ENCODE data around the gene PEPD. TPM values are rescaled to one million over a fixed set of nuclear protein-coding genes. Genes with fewer than 3 reads are reported as not detected.

Gene PEPD
- total RNA-seq, 4 donors from 2014 or later = 116 to 1,166 (median 748) TPM

- H3K4me3 ChIP-seq = no peak overlapping the region
- TF ChIP-seq, protein P1, sequence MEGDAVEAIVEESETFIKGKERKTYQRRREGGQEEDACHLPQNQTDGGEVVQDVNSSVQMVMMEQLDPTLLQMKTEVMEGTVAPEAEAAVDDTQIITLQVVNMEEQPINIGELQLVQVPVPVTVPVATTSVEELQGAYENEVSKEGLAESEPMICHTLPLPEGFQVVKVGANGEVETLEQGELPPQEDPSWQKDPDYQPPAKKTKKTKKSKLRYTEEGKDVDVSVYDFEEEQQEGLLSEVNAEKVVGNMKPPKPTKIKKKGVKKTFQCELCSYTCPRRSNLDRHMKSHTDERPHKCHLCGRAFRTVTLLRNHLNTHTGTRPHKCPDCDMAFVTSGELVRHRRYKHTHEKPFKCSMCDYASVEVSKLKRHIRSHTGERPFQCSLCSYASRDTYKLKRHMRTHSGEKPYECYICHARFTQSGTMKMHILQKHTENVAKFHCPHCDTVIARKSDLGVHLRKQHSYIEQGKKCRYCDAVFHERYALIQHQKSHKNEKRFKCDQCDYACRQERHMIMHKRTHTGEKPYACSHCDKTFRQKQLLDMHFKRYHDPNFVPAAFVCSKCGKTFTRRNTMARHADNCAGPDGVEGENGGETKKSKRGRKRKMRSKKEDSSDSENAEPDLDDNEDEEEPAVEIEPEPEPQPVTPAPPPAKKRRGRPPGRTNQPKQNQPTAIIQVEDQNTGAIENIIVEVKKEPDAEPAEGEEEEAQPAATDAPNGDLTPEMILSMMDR (IDR thresholded peaks at IDR 0.05) = no peak
- TF ChIP-seq POLR2A (IDR thresholded peaks at IDR 0.05) = no peak
- H3K4me1 ChIP-seq = no peaks in the 10 kb centered on the region
- H3K27ac ChIP-seq = no peak overlapping the region
- H3K27me3 ChIP-seq = no peaks in the 10 kb centered on the region
- H3K9me3 ChIP-seq = no peaks in the 10 kb centered on the region
- no peak for DNase-seq
- H3K36me3 ChIP-seq = no peaks in the 10 kb centered on the region
Observed at GRCh38 chr19:33529094-33529676, 7.6 kb upstream of the PEPD start.

- H3K4me1 ChIP-seq = no peaks in the 10 kb centered on the region
- H3K27ac ChIP-seq = no peak overlapping the region
- no peak for TF ChIP-seq POLR2A (IDR thresholded peaks at IDR 0.05)
- TF ChIP-seq, protein P1 (IDR thresholded peaks at IDR 0.05) = no peak
- H3K4me3 ChIP-seq = no peak overlapping the region
- H3K36me3 ChIP-seq = no peaks in the 10 kb centered on the region
- DNase-seq = no peak
- H3K9me3 ChIP-seq = no peaks in the 10 kb centered on the region
- no peaks in the 10 kb centered on the region for H3K27me3 ChIP-seq
Observed at GRCh38 chr19:33528404-33528803, 6.8 kb upstream of the PEPD start.

DNA sequence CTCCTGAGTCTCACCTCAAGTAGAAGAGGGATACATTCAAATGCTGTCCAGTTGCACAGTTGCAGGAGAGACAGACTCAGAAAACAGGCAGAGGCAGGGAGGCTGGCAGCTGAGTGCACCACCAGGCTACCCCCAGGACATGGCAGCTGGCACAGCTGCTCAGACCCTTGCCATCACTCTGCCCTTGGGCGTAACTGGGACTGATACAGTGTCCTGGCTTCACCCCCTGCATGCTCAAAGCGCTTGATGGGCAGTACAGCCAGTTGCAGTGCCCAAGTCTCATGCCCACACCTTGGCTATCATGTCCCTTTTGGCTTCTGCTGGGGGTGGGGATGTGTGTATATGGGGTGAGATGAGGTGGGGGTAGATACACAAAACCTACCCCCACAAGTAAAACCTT is 5.5 kb upstream of the PEPD start:
- no peak for DNase-seq
- H3K4me1 ChIP-seq = peaks cover 0 to 5% (median 4%) of the 10 kb centered on the region in 4 donors
- no peak overlapping the region for H3K4me3 ChIP-seq
- no peaks in the 10 kb centered on the region for H3K27me3 ChIP-seq
- no peaks in the 10 kb centered on the region for H3K9me3 ChIP-seq
- H3K36me3 ChIP-seq = no peaks in the 10 kb centered on the region
- H3K27ac ChIP-seq = no peak overlapping the region
- TF ChIP-seq POLR2A (IDR thresholded peaks at IDR 0.05) = no peak
- TF ChIP-seq, protein P1 (IDR thresholded peaks at IDR 0.05) = no peak

- H3K4me3 ChIP-seq = no peak overlapping the region
- no peaks in the 10 kb centered on the region for H3K36me3 ChIP-seq
- no peak overlapping the region for H3K27ac ChIP-seq
- no peak for DNase-seq
- no peaks in the 10 kb centered on the region for H3K9me3 ChIP-seq
- H3K27me3 ChIP-seq = no peaks in the 10 kb centered on the region
- TF ChIP-seq POLR2A (IDR thresholded peaks at IDR 0.05) = no peak
- TF ChIP-seq, protein P1 (IDR thresholded peaks at IDR 0.05) = no peak
- peaks cover 0 to 19% (median 5%) of the 10 kb centered on the region in 4 donors for H3K4me1 ChIP-seq
Observed at GRCh38 chr19:33524024-33524664, 2.6 kb upstream of the PEPD start.

- H3K36me3 ChIP-seq = no peaks in the 10 kb centered on the region
- no peak for DNase-seq
- peaks cover 0 to 26% (median 5%) of the 10 kb centered on the region in 4 donors for H3K4me1 ChIP-seq
- H3K4me3 ChIP-seq = no peak overlapping the region
- no peak overlapping the region for H3K27ac ChIP-seq
- TF ChIP-seq, protein P1 (IDR thresholded peaks at IDR 0.05) = no peak
- no peak for TF ChIP-seq POLR2A (IDR thresholded peaks at IDR 0.05)
- no peaks in the 10 kb centered on the region for H3K27me3 ChIP-seq
- no peaks in the 10 kb centered on the region for H3K9me3 ChIP-seq
Observed at GRCh38 chr19:33523167-33523566, 1.6 kb upstream of the PEPD start.

Measured in Peyer's patch (tissue), 4 donors.